Measurements from ENCODE around the gene SPATA1.

Gene SPATA1

GRCh38 chr1:84509029-84509428 lies 2.8 kb downstream of the SPATA1 start:
- DNase-seq (ENCODE audit: low read depth): no peak

GRCh38 chr1:84510165-84510564 lies 4.0 kb downstream of the SPATA1 start:
- no peak for DNase-seq (ENCODE audit: low read depth)

- DNase-seq (ENCODE audit: low read depth): no peak
Measured at GRCh38 chr1:84510668-84511067, 4.5 kb downstream of the SPATA1 start.

GRCh38 chr1:84524590-84524989 lies 18.4 kb downstream of the SPATA1 start:
- no peak for DNase-seq (ENCODE audit: low read depth)

GRCh38 chr1:84525779-84526178 lies 19.6 kb downstream of the SPATA1 start:
- no peak for DNase-seq (ENCODE audit: low read depth)

GRCh38 chr1:84538599-84538998 lies 32.4 kb downstream of the SPATA1 start:
- DNase-seq (ENCODE audit: low read depth): no peak

GRCh38 chr1:84539972-84540371 lies 33.8 kb downstream of the SPATA1 start:
- DNase-seq (ENCODE audit: low read depth): no peak

- DNase-seq (ENCODE audit: low read depth): no peak
Measured at GRCh38 chr1:84540759-84541158, 34.6 kb downstream of the SPATA1 start.

- DNase-seq (ENCODE audit: low read depth): no peak
Measured at GRCh38 chr1:84541679-84542078, 35.5 kb downstream of the SPATA1 start.

- DNase-seq (ENCODE audit: low read depth): no peak
Measured at GRCh38 chr1:84550826-84551225, 44.6 kb downstream of the SPATA1 start.

- DNase-seq (ENCODE audit: low read depth): no peak
Measured at GRCh38 chr1:84569216-84569615, 63.0 kb downstream of the SPATA1 start.

- no peak for DNase-seq (ENCODE audit: low read depth)
Measured at GRCh38 chr1:84570436-84571149, 64.4 kb downstream of the SPATA1 start.

GRCh38 chr1:84571150-84571535 lies 65.0 kb downstream of the SPATA1 start:
- DNase-seq (ENCODE audit: low read depth): no peak

- no peak for DNase-seq (ENCODE audit: low read depth)
Measured at GRCh38 chr1:84573481-84573966, 67.3 kb downstream of the SPATA1 start.

GRCh38 chr1:84573967-84574842 lies 68.0 kb downstream of the SPATA1 start, which contains the start of gene CTBS:
TSS of gene CTBS (minus strand) at chr1:84574440. CDS start at chr1:84574415, 25 bp downstream.
- DNase-seq (ENCODE audit: low read depth): peak; percentile 60

GRCh38 chr1:84574936-84575335 lies 68.8 kb downstream of the SPATA1 start:
- DNase-seq (ENCODE audit: low read depth): no peak

- DNase-seq (ENCODE audit: low read depth): no peak
Measured at GRCh38 chr1:84581648-84582047, 75.5 kb downstream of the SPATA1 start.

GRCh38 chr1:84582802-84583587 lies 76.8 kb downstream of the SPATA1 start:
- DNase-seq (ENCODE audit: low read depth): no peak

- no peak for DNase-seq (ENCODE audit: low read depth)
Measured at GRCh38 chr1:84583648-84584047, 77.5 kb downstream of the SPATA1 start.

- DNase-seq (ENCODE audit: low read depth): no peak
Measured at GRCh38 chr1:84584126-84584525, 77.9 kb downstream of the SPATA1 start.

GRCh38 chr1:84585803-84586202 lies 79.6 kb downstream of the SPATA1 start:
- DNase-seq (ENCODE audit: low read depth): no peak

GRCh38 chr1:84587099-84587498 lies 80.9 kb downstream of the SPATA1 start:
- no peak for DNase-seq (ENCODE audit: low read depth)
